Measurements from ENCODE around the gene ARHGEF10L.

DNA sequence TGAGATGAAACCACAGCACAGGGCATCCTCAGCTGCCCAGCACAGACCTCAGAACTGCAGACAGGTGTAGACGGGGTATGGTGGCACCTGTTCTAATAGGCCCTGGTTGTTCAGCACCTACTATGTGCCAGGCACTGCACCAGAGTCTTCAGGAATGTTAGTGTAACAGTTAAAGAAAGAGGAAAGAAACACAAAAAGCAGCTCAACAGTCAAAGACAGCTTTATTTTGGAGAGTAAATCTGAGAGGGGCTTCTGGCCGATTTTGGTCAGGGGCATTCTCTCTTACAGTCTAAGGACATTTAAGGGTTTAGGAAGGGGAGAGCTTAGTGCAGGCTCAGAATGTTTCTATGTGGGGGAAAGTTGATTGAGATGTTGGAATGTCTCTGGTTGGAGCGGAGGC lies 170.5 kb downstream of the ARHGEF10L start:
- TF ChIP-seq, protein P1, sequence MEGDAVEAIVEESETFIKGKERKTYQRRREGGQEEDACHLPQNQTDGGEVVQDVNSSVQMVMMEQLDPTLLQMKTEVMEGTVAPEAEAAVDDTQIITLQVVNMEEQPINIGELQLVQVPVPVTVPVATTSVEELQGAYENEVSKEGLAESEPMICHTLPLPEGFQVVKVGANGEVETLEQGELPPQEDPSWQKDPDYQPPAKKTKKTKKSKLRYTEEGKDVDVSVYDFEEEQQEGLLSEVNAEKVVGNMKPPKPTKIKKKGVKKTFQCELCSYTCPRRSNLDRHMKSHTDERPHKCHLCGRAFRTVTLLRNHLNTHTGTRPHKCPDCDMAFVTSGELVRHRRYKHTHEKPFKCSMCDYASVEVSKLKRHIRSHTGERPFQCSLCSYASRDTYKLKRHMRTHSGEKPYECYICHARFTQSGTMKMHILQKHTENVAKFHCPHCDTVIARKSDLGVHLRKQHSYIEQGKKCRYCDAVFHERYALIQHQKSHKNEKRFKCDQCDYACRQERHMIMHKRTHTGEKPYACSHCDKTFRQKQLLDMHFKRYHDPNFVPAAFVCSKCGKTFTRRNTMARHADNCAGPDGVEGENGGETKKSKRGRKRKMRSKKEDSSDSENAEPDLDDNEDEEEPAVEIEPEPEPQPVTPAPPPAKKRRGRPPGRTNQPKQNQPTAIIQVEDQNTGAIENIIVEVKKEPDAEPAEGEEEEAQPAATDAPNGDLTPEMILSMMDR (IDR thresholded peaks at IDR 0.05) = no peak
- no peak for TF ChIP-seq POLR2A (IDR thresholded peaks at IDR 0.05)

All from Peyer's patch (tissue), 4 donors.